Measurements from ENCODE around the gene CYP1B1. TPM values are rescaled to one million over a fixed set of nuclear protein-coding genes. Genes with fewer than 3 reads are reported as not detected.

Gene CYP1B1
- total RNA-seq, 1 donor from 2014 or later, result 1.2 TPM

DNA sequence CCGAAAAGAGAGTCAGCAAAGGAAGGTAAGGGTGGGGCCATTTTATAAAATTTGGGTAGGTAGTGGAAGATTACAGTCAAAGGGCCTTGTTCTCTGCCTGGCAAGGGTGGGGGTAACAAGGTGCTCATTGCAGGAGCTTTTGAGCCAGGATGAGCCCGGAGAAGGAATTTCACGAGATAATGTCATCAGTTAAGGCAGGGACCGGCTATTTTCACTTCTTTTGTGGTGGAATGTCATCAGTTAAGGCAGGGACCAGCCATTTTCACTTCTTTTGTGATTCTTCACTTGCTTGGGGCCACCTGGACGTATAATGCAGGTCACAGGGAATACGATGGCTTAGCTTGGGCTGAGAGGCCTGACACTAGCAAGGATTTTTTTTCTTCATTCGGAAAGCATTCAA, 58.1 kb downstream of the CYP1B1 start:
- no peaks in the 10 kb centered on the region for H3K27me3 Mint-ChIP-seq
- H3K4me3 Mint-ChIP-seq, result no peak overlapping the region
- no peaks in the 10 kb centered on the region for H3K4me1 Mint-ChIP-seq
- DNase-seq, result no peak
- intact Hi-C loops (cut with micrococcal nuclease), result no loop called here
- no peak overlapping the region for H3K27ac Mint-ChIP-seq
- TF ChIP-seq, protein P1, sequence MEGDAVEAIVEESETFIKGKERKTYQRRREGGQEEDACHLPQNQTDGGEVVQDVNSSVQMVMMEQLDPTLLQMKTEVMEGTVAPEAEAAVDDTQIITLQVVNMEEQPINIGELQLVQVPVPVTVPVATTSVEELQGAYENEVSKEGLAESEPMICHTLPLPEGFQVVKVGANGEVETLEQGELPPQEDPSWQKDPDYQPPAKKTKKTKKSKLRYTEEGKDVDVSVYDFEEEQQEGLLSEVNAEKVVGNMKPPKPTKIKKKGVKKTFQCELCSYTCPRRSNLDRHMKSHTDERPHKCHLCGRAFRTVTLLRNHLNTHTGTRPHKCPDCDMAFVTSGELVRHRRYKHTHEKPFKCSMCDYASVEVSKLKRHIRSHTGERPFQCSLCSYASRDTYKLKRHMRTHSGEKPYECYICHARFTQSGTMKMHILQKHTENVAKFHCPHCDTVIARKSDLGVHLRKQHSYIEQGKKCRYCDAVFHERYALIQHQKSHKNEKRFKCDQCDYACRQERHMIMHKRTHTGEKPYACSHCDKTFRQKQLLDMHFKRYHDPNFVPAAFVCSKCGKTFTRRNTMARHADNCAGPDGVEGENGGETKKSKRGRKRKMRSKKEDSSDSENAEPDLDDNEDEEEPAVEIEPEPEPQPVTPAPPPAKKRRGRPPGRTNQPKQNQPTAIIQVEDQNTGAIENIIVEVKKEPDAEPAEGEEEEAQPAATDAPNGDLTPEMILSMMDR (IDR thresholded peaks at IDR 0.05), result no peak
- ATAC-seq (ENCODE audit: low read depth), result no peak
- ChIA-PET CTCF (no interaction called here), POLR2A (no interaction called here)
- H3K36me3 Mint-ChIP-seq (ENCODE audit: low read depth), result peaks cover 9% of the 10 kb centered on the region
- no peaks in the 10 kb centered on the region for H3K9me3 Mint-ChIP-seq

Other genes starting within 250 kb of the CYP1B1 start
- 7.0 TPM in 2 replicates for gene RMDN2, start 150.9 kb downstream of the CYP1B1 start, total RNA-seq